ENCODE results near the gene MPHOSPH9. TPM values are rescaled to one million over a fixed set of nuclear protein-coding genes. Genes with fewer than 3 reads are reported as not detected.

Gene MPHOSPH9
- total RNA-seq, 1 experiment from 2014 or later = 72.3 TPM

- TF ChIP-seq REST (IDR thresholded peaks at IDR 0.05; ENCODE audit: insufficient read depth in 1 of 2, low read depth in 2 of 2, low read length in 1 of 2) (no peak), POLR2AphosphoS5 (IDR thresholded peaks at IDR 0.05; ENCODE audit: low read depth, low read length) (no peak), CTCF (IDR thresholded peaks at IDR 0.05) (no peak), SIN3A (IDR thresholded peaks at IDR 0.05; ENCODE audit: borderline replicate concordance, insufficient read depth, low read depth, low read length) (no peak), TCF7L2 (IDR thresholded peaks at IDR 0.05; ENCODE audit: low read depth, low read length) (no peak)
- ChIA-PET POLR2A (no interaction called here), CTCF (interaction anchor here (0.6 kb wide), 1 partner anchor 43 kb away, joined by 12 read pairs; no protein-coding TSS in a partner anchor)
- H3K4me3 ChIP-seq (ENCODE audit: low read depth in 2 of 2, low read length in 2 of 2) = no peak overlapping the region
- H3K9me3 ChIP-seq (ENCODE audit: control insufficient read depth, insufficient read depth, low read depth, low read length) = no peaks in the 10 kb centered on the region
- intact Hi-C loops (cut with micrococcal nuclease; ENCODE audit: unreplicated experiment) = no loop called here
- no peak for DNase-seq (ENCODE audit: low read depth, low spot score)
- BruUV-seq (replicated peaks) = no TSS peak
- H3K4me1 ChIP-seq (ENCODE audit: control insufficient read depth, insufficient read depth, low read length) = peaks cover 13% of the 10 kb centered on the region
- H3K36me3 ChIP-seq (ENCODE audit: control insufficient read depth, insufficient read depth, low read length) = no peaks in the 10 kb centered on the region
- in situ Hi-C loops (cut with HindIII; ENCODE audit: low pct_unique_long_range_greater_than_20kb, low sequenced_read_pairs) = no loop called here
- no peaks in the 10 kb centered on the region for H3K27me3 ChIP-seq (ENCODE audit: control insufficient read depth, insufficient read depth, low read length)
- no peak for ATAC-seq
- H3K27ac ChIP-seq (ENCODE audit: low read length) = no peak overlapping the region
These were observed 111.3 kb downstream of the MPHOSPH9 start for GRCh38 chr12:123121670-123122069.

GRCh38 chr12:123120452-123121166, 112.3 kb downstream of the MPHOSPH9 start:
- BruUV-seq (replicated peaks) = no TSS peak
- Histone ChIP-seq H3K9me3 (ENCODE audit: control insufficient read depth, insufficient read depth, low read depth, low read length) (no peaks in the 10 kb centered on the region), H3K4me3 (ENCODE audit: low read depth in 2 of 2, low read length in 2 of 2) (no peak overlapping the region), H3K36me3 (ENCODE audit: control insufficient read depth, insufficient read depth, low read length) (no peaks in the 10 kb centered on the region), H3K4me1 (ENCODE audit: control insufficient read depth, insufficient read depth, low read length) (0 out of 2 replicates have a peak, but pooled peaks cover 6% of the 10 kb centered on the region), H3K27me3 (ENCODE audit: control insufficient read depth, insufficient read depth, low read length) (no peaks in the 10 kb centered on the region), H3K27ac (ENCODE audit: low read length) (no peak overlapping the region)
- TF ChIP-seq POLR2AphosphoS5 (IDR thresholded peaks at IDR 0.05; ENCODE audit: low read depth, low read length) (no peak), TCF7L2 (IDR thresholded peaks at IDR 0.05; ENCODE audit: low read depth, low read length) (no peak), REST (IDR thresholded peaks at IDR 0.05; ENCODE audit: insufficient read depth in 1 of 2, low read depth in 2 of 2, low read length in 1 of 2) (no peak), CTCF (IDR thresholded peaks at IDR 0.05) (no peak), SIN3A (IDR thresholded peaks at IDR 0.05; ENCODE audit: borderline replicate concordance, insufficient read depth, low read depth, low read length) (no peak)
- POLR2A ChIA-PET = no interaction called here
- DNase-seq (ENCODE audit: low read depth, low spot score) = no peak
- CTCF ChIA-PET = interaction anchor here (0.6 kb wide), 1 partner anchor 45 kb away, joined by 12 read pairs; no protein-coding TSS in a partner anchor
- intact Hi-C loops (cut with micrococcal nuclease; ENCODE audit: unreplicated experiment) = no loop called here
- in situ Hi-C loops (cut with HindIII; ENCODE audit: low pct_unique_long_range_greater_than_20kb, low sequenced_read_pairs) = no loop called here
- ATAC-seq = peak; percentile 57
